Osteocyte (in vitro differentiated cells): ENCODE data around the gene RASGEF1B. TPM values are rescaled to one million over a fixed set of nuclear protein-coding genes. Genes with fewer than 3 reads are reported as not detected.
"Not testable (repeated sequence)": the region's sequence is repeated elsewhere in the genome, so short reads cannot be mapped to it uniquely, and the experiment has no call there.

Experiments used
- DNase-seq: peaks from one replicate; pipeline ENCODE4 v3.0.0; 2021; ENCODE audit warnings: mixed read lengths; ENCODE audit not compliant: unreplicated experiment; ENCODE audit errors: extremely low spot score
- H3K27ac Mint-ChIP-seq: one replicate; pipeline ENCODE4 v1.8.0; 2021; ENCODE audit warnings: mild to moderate bottlenecking, mixed read lengths; ENCODE audit not compliant: unreplicated experiment
- H3K27me3 Mint-ChIP-seq: one replicate; pipeline ENCODE4 v1.8.0; 2021; ENCODE audit warnings: mixed read lengths; ENCODE audit not compliant: unreplicated experiment
- H3K36me3 Mint-ChIP-seq: one replicate; pipeline ENCODE4 v1.8.0; 2021; ENCODE audit warnings: mixed read lengths; ENCODE audit not compliant: unreplicated experiment
- H3K4me1 Mint-ChIP-seq: one replicate; pipeline ENCODE4 v1.8.0; 2021; ENCODE audit warnings: mixed read lengths; ENCODE audit not compliant: unreplicated experiment
- H3K4me3 Mint-ChIP-seq: one replicate; pipeline ENCODE4 v1.8.0; 2021; ENCODE audit warnings: mild to moderate bottlenecking, moderate library complexity, mixed read lengths; ENCODE audit not compliant: unreplicated experiment
- H3K9me3 Mint-ChIP-seq: one replicate; pipeline ENCODE4 v1.8.0; 2021; ENCODE audit warnings: mixed read lengths; ENCODE audit not compliant: unreplicated experiment
- total RNA-seq: library from RNA; stranded (reverse); gene quantifications from 2 replicates; pipeline ENCODE4 v1.2.1, GENCODE V29; 2021
- TF ChIP-seq, protein P1 (sequence below): fragments of 200-600 bp; sonication (generic); IDR thresholded peaks from 2 replicates; pipeline ENCODE4 v1.5.0; 2021; ENCODE audit warnings: antibody characterized with exemption, mild to moderate bottlenecking, moderate library complexity

Gene RASGEF1B
- total RNA-seq, 1 donor from 2014 or later: 0.64 TPM

DNA sequence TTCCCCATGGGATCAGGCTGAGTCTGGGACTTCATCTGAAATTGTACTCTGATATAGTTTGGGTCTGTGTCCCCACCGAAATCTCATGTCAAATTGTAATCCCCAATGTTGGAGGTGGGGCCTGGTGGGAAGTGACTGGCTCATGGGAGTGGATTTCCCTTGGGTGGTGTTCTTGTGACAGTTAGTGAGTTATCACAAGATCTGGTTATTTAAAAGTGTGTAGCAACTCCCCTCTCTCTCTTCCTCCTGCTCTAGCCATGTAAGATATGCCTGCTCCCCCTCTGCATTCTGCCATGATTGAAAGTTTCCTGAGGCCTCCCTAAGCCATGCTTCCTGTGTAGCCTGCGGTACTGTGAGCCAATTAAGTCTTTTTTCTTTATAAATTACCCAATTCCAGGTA, 61.0 kb downstream of the RASGEF1B start:
- H3K27me3 Mint-ChIP-seq: no peaks in the 10 kb centered on the region

DNA sequence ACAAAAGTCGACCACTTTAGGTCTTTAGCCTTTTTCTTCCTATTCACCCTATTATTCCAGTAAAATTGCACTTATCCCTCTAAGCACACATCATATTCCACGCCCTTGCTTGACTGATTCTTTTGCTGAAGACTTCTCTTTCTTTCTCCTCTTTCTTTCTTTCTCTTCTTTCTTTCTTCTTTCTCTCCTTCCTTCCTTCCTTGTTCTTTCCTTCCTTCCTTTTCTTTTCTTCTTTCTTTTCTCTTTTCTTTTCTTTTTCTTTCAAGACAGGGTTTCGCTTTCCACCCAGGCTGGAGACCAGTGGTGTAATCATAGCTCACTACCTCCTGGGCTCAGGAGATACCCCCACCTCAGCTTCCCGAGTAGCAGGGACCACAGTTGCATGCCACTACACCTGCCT, 61.9 kb downstream of the RASGEF1B start:
- H3K27me3 Mint-ChIP-seq: peaks cover under 1% of the 10 kb centered on the region
- peaks cover 3% of the 10 kb centered on the region for H3K4me1 Mint-ChIP-seq
- DNase-seq: no peak
- no peak overlapping the region for H3K4me3 Mint-ChIP-seq
- H3K36me3 Mint-ChIP-seq: no peaks in the 10 kb centered on the region
- H3K9me3 Mint-ChIP-seq: peaks cover 3% of the 10 kb centered on the region
- TF ChIP-seq, protein P1, sequence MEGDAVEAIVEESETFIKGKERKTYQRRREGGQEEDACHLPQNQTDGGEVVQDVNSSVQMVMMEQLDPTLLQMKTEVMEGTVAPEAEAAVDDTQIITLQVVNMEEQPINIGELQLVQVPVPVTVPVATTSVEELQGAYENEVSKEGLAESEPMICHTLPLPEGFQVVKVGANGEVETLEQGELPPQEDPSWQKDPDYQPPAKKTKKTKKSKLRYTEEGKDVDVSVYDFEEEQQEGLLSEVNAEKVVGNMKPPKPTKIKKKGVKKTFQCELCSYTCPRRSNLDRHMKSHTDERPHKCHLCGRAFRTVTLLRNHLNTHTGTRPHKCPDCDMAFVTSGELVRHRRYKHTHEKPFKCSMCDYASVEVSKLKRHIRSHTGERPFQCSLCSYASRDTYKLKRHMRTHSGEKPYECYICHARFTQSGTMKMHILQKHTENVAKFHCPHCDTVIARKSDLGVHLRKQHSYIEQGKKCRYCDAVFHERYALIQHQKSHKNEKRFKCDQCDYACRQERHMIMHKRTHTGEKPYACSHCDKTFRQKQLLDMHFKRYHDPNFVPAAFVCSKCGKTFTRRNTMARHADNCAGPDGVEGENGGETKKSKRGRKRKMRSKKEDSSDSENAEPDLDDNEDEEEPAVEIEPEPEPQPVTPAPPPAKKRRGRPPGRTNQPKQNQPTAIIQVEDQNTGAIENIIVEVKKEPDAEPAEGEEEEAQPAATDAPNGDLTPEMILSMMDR: no peak
- no peak overlapping the region for H3K27ac Mint-ChIP-seq

More for the DNA sequence above, 61.0 kb downstream of the RASGEF1B start:
- Mint-ChIP-seq H3K9me3 (peaks cover 4% of the 10 kb centered on the region), H3K27ac (no peak overlapping the region), H3K4me1 (peaks cover under 1% of the 10 kb centered on the region), H3K4me3 (no peak overlapping the region), H3K36me3 (no peaks in the 10 kb centered on the region)
- TF ChIP-seq, protein P1: no peak
- no peak for DNase-seq

DNA sequence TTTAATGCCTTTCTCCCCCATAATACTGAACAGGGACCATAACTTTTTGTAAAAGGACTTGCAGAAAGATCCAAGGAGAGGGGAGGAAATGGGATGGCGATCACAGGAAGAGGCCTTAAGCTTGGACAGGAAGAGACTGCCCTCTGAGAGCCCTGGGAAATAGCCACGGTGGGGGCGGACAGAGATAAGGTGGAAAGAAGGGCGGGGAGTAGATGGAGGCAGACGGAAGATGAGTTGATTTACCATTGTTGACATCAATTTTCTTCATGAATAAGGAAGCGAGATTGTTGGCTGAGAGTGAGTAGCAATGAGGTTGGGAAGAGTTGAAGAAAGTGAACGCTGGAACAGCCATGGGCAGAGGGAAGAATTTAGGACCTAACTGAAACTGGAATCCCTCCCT, 63.4 kb downstream of the RASGEF1B start:
- Mint-ChIP-seq H3K27ac (no peak overlapping the region), H3K4me3 (no peak overlapping the region), H3K4me1 (peaks cover 3% of the 10 kb centered on the region), H3K27me3 (peaks cover 6% of the 10 kb centered on the region), H3K36me3 (no peaks in the 10 kb centered on the region), H3K9me3 (no peaks in the 10 kb centered on the region)
- DNase-seq: no peak
- TF ChIP-seq, protein P1: no peak

DNA sequence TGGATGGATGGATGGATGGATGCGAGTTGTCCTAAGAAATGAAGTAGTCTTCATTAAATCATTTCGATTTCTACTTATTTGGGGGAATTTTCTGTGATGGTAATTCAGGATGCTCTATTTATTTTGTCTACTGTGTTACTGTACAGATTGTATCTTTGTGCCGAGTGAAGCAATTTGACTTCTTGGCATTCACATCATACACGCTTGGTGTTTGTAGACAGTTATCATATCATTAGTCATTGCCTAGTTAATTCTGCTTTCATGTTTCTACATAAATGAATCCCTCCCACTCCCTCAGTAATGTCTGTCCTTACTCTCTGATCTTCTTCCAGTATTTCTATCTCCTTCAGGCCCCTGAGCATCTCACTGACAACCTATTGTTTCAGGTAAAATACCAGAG, 64.0 kb downstream of the RASGEF1B start:
- no peak for DNase-seq
- H3K27me3 Mint-ChIP-seq: peaks cover 6% of the 10 kb centered on the region
- no peak overlapping the region for H3K27ac Mint-ChIP-seq
- TF ChIP-seq, protein P1: no peak
- peaks cover 3% of the 10 kb centered on the region for H3K4me1 Mint-ChIP-seq
- no peaks in the 10 kb centered on the region for H3K36me3 Mint-ChIP-seq
- no peaks in the 10 kb centered on the region for H3K9me3 Mint-ChIP-seq
- H3K4me3 Mint-ChIP-seq: no peak overlapping the region

DNA sequence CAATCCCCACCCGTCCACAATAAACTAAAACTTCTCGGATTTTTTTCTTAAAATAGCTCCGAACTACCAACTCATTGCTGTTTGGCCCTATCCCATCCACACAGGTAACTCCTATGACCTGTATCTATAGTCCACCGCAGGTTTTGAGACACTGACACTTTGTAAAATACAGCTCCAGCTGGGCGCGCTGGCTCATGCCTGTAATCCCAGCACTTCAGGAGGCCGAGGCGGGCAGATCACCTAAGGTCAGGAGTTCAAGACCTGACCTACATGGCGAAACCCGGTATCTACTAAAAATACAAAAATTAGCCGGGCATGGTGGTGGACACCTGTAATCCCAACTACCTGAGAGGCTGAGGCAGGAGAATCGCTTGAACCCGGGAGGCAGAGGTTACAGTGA, 65.2 kb downstream of the RASGEF1B start:
- not testable (repeated sequence) for H3K27ac Mint-ChIP-seq, H3K4me3 Mint-ChIP-seq, DNase-seq, H3K9me3 Mint-ChIP-seq, H3K36me3 Mint-ChIP-seq, H3K4me1 Mint-ChIP-seq
- peaks cover 12% of the 10 kb centered on the region for H3K27me3 Mint-ChIP-seq

DNA sequence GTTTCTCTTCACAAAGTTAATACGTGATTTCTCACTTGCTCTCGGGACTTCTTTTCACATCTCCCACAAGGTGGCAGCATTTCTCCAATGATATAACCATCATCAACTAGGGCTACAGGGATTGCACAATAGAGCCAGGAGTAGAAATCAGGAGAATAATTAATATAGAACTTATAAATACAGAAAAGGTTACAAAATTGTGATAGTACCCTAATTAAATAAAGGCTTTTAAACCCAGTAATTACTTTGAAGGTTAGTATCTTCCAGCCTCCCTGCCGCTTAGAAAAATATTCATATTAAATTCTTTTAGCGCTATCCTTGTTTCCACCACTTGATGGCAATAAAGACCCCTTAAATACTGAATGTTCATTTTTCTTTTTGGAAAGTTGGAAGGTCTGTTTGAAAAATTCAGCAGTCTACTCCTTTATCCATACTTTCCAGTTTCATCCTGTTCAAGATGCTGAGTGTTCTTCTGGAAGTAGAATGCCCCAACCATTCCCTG, 65.8 kb downstream of the RASGEF1B start:
- H3K4me3 Mint-ChIP-seq: no peak overlapping the region
- TF ChIP-seq, protein P1: peak; percentile 89
- no peak overlapping the region for H3K27ac Mint-ChIP-seq
- DNase-seq: no peak
- H3K9me3 Mint-ChIP-seq: no peaks in the 10 kb centered on the region
- no peaks in the 10 kb centered on the region for H3K36me3 Mint-ChIP-seq
- peaks cover 3% of the 10 kb centered on the region for H3K4me1 Mint-ChIP-seq
- H3K27me3 Mint-ChIP-seq: peaks cover 12% of the 10 kb centered on the region
